Limb (tissue), 2 donors: ENCODE results near the gene TCERG1L.
A peak's percentile ranks its signal among the peaks of the same experiment; 100 is the strongest.
"Not testable (repeated sequence)": the region's sequence is repeated elsewhere in the genome, so short reads cannot be mapped to it uniquely, and the experiment has no call there.

ENCODE experiments used
- DNase-seq, 2 donors: peaks; one replicate each; pipeline ENCODE4 v3.0.0-alpha.2; 2016; ENCODE audit errors: extremely low spot score in 2 of 2

The TCERG1L gene

DNA sequence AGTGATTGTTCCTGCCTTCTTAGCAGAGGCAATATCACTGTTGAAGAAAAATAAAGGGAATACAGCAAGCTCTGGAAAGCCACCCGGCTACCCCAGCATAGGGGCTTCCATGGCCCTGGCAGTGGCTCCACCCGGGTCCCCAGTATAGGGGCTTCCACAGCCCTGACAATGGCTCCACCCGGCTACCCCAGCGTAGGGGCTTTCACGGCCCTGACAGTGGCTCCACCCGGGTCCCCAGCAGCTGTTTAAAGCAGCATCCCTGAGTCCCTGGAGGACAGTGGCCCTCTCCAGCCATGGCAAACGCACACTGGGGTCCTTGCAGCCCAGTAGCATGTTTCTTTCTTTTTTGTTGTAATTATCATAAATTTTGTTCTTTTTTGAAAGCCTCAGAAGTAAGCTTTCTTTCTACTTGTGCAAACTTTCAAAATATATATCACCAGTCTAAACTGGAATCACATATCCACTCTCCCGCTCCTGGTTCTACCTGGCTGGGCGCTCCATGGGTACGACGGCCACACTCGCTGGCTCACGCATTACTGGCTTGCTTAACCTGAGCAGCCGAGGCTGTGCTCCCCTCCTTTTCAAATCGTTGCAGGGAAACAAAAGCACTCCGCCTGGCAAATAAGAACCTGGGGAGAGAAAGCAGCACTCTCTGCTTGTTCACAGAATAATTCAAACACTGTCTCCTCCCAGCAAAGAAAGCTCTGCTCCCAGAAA is 62.1 kb downstream of the TCERG1L start:
- no peak for DNase-seq

DNA sequence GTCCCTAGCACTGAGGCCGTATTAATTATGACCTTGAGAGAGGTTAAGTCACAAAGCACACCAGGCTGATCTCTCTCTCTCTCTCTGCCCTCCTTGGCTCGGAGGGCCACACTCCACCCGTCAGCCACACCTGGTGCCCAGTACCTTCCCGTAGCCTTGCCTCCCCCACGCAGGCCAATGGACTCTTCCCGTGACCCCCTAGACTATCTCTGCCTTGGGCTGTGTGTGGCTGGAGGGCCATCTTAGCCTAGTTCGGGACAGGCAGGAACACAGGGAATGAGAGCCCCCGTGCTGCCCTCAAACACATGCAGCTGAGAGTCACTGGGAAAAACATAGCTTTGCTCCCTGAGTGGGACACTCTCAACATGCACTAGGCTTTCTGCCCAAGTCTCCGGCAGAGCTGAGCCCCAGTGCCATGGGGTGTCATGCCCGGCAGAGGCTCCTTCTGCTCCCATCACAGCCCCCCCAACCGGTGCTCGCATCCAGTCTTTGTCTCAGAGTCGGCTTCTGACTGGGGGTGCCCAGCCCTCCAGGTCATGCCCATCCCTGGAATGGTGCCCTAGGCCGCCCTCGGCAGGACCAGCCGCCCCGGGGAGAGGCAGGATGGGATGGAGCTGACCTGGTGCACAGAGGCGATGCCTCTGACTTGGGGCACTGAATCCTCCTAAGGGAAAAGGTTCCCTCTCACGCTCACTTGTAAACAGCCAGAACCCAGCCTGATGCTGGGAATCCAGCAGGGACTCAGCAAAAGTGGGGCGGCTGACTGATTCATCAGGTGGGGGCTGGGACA is 63.0 kb downstream of the TCERG1L start:
- no peak for DNase-seq

DNA sequence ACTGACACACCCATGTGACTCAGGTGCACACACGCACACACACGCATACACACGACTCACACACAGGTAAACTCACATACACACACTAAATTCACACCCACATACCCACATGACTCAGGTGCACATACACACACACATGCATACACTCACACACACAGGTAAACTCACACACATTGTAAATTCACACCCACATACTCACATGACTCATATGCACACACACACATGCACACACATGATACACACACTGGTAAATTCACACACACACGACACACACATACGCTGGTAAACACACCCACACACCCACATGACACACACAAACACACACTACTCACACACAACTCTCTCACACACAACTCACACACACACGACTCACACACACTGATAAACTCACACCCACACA is 63.6 kb downstream of the TCERG1L start:
- DNase-seq, result no peak

DNA sequence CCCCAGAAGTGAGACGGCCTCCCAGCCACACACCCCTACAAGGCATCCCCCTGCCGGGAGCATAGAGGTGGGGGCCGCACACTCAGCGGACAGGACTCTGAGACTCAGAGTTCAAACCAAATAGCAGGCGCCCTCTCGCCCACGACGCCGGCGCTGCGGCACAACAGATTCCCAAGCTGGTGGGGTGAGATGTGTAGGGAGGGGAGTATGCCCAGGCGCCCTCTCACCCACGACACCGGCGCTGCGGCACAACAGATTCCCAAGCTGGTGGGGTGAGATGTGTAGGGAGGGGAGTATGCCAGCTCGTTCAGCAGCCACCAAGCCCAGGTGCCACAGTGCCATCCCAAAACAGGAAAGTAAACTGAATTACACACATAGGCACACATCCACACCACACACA is 64.7 kb downstream of the TCERG1L start:
- no peak for DNase-seq

DNA sequence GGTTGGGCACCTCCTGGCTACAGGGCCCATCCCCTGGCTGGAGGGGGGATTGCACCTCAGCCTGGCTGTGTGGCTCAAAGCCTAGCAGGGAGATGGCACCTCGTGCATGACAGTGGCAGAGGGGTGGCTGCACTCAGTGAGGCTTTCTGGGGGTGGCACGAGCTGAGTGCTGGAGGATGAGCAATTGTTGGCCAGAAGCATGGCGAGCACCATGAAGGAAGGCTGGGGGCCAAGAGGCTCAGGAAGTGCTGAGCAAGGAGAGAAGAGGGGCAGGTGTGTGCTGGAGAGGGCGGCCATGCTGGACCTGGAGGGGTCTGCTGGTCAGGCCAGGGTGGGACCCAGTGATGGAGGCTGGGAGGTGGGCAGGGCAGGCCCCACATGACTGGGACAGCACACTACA is 65.4 kb downstream of the TCERG1L start:
- no peak for DNase-seq

DNA sequence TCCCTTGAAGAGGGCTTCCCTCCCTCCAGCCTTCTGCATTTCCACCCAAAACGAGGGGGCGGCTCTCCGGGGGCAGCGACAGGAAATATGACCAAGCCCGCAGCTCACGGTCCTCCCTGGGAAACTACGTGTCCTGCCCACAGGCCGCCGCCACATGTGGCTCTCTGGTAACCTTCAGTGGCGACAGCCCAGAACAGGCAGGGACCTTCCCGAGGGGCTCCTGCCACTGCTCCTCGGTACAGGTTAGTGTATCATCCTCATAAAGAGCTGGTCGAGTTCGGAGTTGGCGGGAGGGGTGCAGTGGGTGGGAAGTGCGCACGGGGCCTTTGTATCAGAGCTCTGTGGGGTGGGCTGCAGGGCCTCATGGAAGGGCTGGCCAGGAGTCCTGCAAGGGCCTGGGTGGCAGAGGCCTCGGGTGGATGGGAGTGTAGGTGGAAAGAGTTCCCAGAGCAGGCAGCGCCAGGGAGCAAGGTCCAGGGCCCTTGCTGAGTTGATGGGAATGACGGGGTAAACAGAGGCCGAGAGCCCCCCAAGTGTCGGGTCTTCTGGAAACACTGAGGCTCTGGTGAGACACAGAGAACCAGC is 66.0 kb downstream of the TCERG1L start:
- DNase-seq, result no peak

DNA sequence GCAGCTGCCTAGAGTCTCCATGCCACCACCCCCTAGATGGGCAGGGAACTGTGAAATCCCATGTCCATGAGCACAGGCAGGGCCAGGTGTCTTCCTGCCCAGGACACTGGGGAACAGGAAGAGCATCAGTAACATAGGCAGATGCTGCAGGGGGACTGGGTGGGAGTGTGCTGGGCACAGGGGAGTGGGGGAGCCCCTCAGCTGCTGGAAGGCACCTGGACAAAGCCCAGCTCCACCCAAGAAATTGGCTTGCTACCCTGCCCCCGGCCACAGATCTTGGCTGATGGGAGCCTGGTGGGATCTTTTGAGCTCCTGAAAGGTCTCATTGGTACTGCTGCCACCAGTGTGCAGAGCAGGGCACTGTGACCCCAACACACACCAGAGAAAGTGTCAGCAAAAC is 66.7 kb downstream of the TCERG1L start:
- no peak for DNase-seq

DNA sequence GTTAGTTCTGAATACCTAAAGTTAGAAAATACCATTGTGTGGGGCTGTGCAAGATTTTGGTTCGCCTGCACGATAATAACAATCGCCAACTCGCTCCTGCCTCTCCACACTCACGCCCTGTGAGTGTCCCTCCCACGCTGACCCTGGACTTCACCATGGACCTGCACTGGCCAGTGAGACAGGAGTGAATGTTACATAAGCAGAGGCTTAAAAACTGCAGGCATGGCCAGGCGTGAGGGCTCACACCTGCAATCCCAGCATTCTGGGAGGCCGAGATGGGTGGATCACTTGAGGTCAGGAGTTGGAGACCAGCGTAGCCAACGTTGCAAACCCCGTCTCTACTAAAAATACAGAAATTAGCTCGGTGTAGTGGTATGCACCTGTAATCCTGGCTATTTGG is 68.4 kb downstream of the TCERG1L start:
- no peak for DNase-seq

DNA sequence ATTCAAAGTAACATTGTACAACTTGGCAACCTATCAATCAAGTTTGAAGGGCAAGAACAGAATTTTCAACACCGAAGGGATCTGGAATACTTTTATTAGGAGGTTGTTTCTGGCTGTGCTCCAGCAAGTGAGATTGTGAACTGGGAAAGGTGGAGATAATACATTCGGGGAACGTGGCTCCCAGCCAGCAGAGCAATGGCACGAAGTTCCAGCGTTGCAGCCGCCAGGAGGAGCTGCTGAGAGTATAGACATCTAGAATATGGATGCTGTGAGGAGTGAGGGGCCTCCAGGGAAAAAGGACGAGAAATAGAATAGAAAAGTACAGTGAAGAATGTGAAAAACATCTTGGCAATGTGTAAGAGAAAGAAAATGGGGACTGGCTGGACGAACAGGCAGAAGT is 69.5 kb downstream of the TCERG1L start:
- peak in 1 of 2 donors; percentile 54 for DNase-seq

DNA sequence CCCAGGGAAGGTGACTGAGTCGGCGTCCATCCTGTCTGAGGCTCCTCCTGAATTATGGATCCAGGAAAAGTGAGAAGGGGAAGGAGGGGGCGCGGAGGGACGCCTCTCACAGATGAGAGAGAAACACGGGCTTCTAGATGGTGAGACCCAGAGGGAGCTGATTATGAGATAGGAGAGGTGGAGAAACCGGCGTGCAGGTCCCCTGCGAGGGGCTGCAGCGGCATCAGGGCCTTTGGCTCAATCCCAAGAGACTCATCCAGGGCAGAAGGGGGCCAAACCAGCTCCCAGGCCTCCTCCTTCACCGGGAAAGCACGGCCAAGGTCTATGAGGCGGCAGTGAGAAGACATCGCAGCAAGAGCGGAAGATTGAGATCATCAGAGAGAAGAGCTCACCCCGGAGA is 70.8 kb downstream of the TCERG1L start:
- no peak for DNase-seq

DNA sequence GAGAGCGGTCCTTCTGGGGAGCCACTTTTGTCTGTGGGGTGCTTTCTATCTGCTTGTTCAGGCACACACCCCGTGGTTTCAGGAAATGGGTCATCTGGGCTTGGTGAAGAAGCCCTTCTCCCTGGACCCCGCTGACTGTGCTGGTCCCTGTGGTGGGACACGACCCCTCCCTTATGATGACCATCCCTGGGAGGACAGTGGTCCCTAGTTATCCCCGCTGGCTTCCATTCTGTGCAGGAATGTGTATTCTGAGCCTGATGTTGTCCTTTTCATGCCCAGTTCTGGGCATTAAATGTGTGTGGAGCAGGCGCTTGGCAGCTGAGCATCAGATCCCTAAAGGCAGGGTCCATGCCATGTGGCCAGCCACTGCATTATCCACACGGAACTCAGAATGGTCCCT is 71.6 kb downstream of the TCERG1L start:
- no peak for DNase-seq

DNA sequence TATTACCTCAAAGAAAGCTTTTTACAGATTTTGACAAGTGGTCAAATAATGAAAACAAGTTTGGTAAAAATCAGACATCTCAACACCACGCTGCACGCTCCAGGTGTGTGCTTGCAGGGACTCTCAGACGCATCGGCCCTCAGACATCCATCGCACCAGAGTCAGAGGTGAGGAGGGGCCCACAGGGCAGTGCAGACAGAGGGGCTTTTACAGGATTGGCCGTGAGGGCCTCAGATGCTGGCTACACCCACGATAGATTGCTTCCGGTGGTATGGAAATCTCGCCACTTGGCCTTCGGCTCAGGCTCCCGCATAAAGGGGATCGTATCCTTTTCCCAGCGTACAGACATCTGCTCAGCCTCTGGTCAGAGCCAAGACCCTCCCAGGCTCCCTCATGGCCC is 72.1 kb downstream of the TCERG1L start:
- DNase-seq, result no peak

DNA sequence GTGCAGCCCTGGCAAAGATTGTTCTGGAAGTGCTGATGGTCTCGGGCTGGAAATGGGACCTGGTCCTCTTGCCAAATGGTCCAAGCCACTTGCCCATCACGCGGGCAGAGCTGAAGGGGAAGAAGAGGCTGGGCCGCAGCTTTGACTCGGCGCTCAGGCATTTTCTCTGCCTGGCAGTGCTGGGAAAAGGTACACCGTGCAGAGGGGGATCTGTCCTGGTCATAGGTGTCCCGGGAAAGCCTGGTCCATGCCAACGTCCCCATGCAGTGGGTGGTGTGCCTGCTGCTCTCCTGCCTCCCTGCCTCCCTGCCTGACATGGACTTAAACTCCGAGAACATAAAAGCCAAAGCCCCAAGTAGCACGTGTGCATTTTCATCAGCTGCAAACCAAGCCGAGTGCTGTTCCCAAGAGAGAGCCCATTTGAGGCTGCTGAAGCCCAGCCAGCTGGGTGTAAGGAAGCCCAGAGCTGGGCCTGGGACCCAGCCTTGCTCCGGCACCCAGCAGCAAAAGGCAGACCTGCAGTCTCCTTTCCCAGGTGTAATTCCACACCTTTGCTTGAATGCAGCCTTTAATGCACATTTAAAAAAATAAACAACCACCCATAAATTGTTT is 72.7 kb downstream of the TCERG1L start:
- no peak for DNase-seq

DNA sequence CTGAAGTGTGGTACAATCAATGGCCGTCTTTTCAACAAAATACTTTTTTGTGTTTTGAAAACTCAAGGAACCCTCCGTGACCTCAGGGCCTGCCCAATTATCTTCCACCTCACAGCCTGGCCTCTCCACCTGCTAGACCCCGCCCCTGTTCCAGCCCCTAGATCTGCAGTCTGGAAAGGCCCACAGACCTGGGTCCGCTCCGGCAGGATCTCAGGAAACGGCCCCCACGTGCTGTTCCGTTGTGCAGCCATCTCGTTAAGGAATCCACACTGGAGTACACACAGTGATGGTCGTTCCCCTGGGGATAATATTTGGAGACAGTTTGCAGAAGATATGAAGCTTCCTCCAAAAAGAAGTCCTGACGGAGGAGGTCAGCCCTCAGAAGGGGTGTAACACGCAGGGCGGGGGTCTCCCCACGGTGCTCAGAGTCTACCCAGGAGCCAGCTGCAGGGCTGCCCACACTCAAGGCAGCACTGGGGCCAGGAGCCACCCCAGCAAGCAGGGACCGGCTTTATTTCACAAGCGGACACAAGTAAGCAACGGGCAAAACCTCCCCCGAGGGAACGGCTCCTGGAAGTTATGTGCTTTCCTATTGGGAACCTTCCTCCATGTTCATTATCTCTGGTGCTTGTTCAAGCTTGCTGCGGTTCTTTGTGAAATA is 73.4 kb downstream of the TCERG1L start:
- DNase-seq, result no peak

DNA sequence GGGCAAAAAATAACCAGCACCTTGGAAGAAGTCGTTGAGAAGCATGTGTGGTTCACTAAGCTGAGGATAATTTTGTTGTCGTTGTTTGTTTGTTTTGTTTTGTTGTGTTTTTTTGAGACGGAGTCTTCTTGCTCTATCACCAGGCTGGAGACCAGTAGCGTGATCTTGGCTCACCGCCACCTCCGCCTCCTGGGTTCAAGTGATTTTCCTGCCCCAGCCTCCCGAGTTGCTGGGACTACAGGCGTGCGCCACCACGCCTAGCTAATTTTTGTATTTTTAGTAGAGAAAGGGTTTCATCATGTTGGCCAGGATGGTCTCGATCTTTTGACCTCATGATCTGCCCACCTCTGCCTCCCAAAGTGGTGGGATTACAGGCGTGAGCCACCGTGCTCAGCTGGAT is 76.9 kb downstream of the TCERG1L start:
- DNase-seq, result not testable (repeated sequence)

DNA sequence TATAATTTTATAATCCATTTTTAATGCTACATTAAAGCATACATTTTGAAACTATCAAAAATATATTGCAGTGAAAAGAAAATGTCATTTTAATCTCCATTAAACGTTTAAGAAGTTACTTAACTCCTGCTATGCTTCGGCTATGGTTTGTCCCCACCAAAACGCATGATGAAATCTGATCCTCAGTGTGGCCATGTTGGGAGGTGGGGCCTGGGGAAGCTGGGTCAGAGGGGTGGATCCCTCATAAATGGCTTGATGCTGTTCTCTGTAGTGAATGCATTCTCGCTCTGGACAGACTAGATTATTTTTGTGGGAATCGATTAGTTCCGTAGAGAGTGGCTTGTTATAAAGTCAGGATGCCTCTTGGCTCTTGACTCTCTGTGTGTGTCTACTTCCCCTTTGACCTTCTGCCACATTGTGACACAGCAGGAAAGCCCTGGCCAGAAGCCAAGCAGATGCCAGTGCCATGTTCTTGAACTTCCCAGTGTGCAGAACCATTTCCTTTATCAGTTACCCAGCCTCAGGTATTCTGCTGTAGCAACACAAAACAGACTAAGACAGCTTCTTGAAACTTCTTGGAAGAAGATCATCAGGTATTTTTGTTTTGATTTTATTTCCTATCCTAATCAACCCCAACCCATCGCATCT is 77.8 kb downstream of the TCERG1L start:
- no peak for DNase-seq

DNA sequence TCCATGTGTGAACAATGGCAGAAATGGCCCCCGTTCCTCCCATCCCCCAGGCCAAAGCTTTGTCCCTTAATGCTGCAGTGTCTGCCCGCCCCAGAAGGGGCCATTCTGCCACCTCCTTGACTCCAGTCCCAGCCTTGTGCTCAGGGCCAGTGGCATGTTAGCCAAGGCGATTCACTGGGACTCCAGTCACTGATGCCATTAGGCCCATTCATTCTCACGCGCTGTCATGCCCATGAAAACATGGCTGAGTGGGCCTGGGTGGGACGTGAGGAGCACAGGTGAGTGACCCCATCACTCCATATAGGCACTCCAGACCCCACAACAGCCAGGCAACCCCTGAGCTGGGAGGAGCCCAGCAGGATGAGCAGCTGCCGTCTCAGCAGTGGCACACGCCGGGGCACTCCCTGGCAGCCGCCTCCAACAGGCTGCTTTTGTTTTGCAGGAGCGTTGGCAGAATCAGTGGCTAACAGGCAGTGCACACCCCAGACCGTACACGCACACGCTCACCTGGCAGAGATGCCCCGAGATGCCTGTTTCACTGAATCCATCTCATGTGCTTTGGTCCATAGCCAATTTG is 79.5 kb downstream of the TCERG1L start:
- DNase-seq, result no peak

DNA sequence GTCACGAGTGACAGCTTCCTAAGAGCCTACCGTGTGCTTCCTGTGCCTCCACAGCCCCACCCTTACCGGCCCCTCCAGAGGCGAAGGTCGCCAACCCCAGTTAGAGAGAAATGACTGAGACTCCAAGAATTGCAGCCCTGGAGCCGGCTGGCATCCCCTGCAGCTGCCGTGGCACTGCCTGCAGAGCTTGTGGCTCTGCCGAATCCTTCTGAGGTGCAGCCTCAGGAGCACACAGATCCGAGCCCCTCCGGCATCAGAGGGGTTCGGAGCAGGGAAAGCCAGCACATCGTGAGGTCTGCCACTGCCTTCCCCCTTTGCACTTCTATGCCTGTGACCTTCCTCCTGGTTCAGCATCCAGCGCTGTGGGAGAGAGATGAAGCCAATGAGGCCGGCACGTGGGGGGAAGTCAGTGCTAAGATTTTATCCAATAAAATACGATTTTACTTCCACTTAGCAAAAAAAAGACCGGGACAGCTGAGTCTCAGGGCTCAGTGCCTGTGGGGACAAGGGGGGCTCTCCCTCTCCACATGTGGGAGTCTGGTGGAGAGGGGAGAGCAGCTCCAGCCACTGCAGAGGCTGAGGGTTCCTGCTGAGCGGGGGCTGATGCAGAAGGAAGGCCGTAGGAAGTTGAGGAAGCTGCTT is 80.1 kb downstream of the TCERG1L start:
- no peak for DNase-seq

DNA sequence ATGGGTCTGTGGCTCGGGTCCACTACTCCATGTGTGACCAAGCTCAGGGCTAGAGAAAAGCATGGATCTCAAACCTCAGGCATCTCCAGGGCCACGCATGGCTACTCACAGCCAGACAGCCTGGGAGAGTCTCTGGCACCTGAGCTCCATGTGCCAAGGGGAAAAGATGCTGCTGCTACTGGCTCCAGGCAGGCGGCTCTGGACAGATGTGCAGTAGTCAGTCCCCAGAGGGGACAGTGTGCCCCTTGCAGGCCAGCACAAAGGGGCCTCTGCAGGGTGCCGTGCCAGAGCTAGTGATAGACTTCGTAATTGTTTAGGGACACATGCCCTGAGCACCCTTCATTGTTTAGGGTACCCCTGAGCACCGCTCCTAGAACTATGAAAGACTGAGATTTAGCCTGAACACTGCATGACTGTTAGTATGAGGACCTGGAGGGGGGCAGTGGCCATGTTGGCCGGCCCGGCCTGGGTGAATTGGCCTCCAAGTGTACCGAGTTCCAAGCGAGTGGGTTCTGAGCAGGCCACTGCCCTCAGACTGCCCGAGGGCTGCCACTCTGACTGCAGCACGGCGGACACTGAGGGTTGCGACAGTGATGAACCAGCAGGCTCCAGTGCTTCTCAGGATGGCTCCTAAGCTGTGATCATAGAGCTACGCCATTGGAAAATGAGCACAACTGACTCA is 80.7 kb downstream of the TCERG1L start:
- DNase-seq, result no peak

DNA sequence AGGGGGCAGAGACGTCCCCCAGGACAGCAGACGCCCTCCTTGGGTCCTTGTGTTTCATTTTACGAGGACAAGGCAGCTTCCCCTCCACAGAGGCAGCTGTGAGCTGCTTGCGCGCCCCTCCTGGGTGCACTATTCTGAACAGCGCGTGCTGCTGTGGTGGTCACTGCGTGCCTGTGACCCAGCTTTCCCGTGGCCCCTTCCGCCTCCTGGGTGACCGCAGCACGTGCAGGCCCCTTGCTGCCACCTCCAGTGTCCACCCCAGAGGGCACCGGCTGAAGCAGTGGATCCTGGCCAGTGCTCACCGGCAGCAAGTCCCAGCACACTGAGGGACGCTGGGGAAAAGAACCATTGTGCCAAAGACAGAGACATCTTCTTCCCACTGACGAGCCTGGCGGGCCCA is 81.4 kb downstream of the TCERG1L start:
- no peak for DNase-seq
